BLaER1 (cell line): ENCODE data around the gene NTN4.

Experiments used
- H3K27ac ChIP-seq: shearing (Covaris generic); formaldehyde crosslinking; 2 replicates; pipeline ENCODE4 v1.8.1; 2022
- H3K27me3 ChIP-seq: shearing (Covaris generic); formaldehyde crosslinking; 2 replicates; pipeline ENCODE4 v1.8.1; 2022
- H3K36me3 ChIP-seq: shearing (Covaris generic); formaldehyde crosslinking; 2 replicates; pipeline ENCODE4 v1.8.1; 2022
- H3K4me1 ChIP-seq: shearing (Covaris generic); formaldehyde crosslinking; 2 replicates; pipeline ENCODE4 v1.8.1; 2022
- H3K4me2 ChIP-seq: shearing (Covaris generic); formaldehyde crosslinking; 2 replicates; pipeline ENCODE4 v1.8.1; 2022
- H3K4me3 ChIP-seq: shearing (Covaris generic); formaldehyde crosslinking; 2 replicates; pipeline ENCODE4 v1.8.1; 2022
- H3K9ac ChIP-seq: shearing (Covaris generic); formaldehyde crosslinking; 2 replicates; pipeline ENCODE4 v1.8.1; 2022
- H3K9me3 ChIP-seq: shearing (Covaris generic); formaldehyde crosslinking; 2 replicates; pipeline ENCODE4 v1.8.1; 2022
- H4K20me1 ChIP-seq: shearing (Covaris generic); formaldehyde crosslinking; 2 replicates; pipeline ENCODE4 v1.8.1; 2022
- Cebpa-rat ChIP-seq: shearing (Covaris generic); IDR thresholded peaks from 2 replicates; pipeline ENCODE4 v1.8.1; 2022

Gene NTN4

GRCh38 chr12:95790033-95790916, at the start of gene NTN4:
TSS of gene NTN4 (minus strand) at chr12:95790764. CDS start at chr12:95790309, 455 bp downstream.
- peak within 1 kb of the TSS; percentile 52 for H3K9ac ChIP-seq
- peaks cover 69% of the 10 kb centered on the region for H3K27me3 ChIP-seq
- H3K4me2 ChIP-seq, result peak within 1 kb of the TSS; percentile 98
- no peaks in the 10 kb centered on the region for H3K36me3 ChIP-seq
- H3K27ac ChIP-seq, result no peak within 1 kb of the TSS
- peak within 1 kb of the TSS; percentile 72 for H3K4me3 ChIP-seq
- peaks cover 36% of the 10 kb centered on the region for H4K20me1 ChIP-seq
- H3K4me1 ChIP-seq, result peaks cover 12% of the 10 kb centered on the region; the same call in 1 of the 2 replicates
- no peaks in the 10 kb centered on the region for H3K9me3 ChIP-seq
- TF ChIP-seq Cebpa-rat, result no peak

GRCh38 chr12:95838125-95838524, 47.6 kb upstream of the NTN4 start:
- Histone ChIP-seq H3K36me3 (no peaks in the 10 kb centered on the region), H3K4me3 (no peak overlapping the region), H3K27me3 (no peaks in the 10 kb centered on the region), H3K27ac (no peak overlapping the region), H3K9ac (no peak overlapping the region), H3K4me1 (no peaks in the 10 kb centered on the region), H3K9me3 (no peaks in the 10 kb centered on the region), H3K4me2 (no peak overlapping the region), H4K20me1 (no peaks in the 10 kb centered on the region)
- no peak for TF ChIP-seq Cebpa-rat

- H4K20me1 ChIP-seq, result no peaks in the 10 kb centered on the region
- no peaks in the 10 kb centered on the region for H3K36me3 ChIP-seq
- no peaks in the 10 kb centered on the region for H3K9me3 ChIP-seq
- no peak for TF ChIP-seq Cebpa-rat
- no peaks in the 10 kb centered on the region for H3K27me3 ChIP-seq
- H3K4me3 ChIP-seq, result no peak overlapping the region
- H3K4me2 ChIP-seq, result no peak overlapping the region
- H3K9ac ChIP-seq, result no peak overlapping the region
- no peak overlapping the region for H3K27ac ChIP-seq
- H3K4me1 ChIP-seq, result no peaks in the 10 kb centered on the region
These were observed 46.9 kb upstream of the NTN4 start for GRCh38 chr12:95837240-95838038.

GRCh38 chr12:95836630-95837239, 46.2 kb upstream of the NTN4 start:
- Histone ChIP-seq H3K9ac (no peak overlapping the region), H4K20me1 (no peaks in the 10 kb centered on the region), H3K4me2 (no peak overlapping the region), H3K4me3 (no peak overlapping the region), H3K27ac (no peak overlapping the region), H3K36me3 (no peaks in the 10 kb centered on the region), H3K9me3 (no peaks in the 10 kb centered on the region), H3K27me3 (no peaks in the 10 kb centered on the region), H3K4me1 (no peaks in the 10 kb centered on the region)
- no peak for TF ChIP-seq Cebpa-rat

DNA sequence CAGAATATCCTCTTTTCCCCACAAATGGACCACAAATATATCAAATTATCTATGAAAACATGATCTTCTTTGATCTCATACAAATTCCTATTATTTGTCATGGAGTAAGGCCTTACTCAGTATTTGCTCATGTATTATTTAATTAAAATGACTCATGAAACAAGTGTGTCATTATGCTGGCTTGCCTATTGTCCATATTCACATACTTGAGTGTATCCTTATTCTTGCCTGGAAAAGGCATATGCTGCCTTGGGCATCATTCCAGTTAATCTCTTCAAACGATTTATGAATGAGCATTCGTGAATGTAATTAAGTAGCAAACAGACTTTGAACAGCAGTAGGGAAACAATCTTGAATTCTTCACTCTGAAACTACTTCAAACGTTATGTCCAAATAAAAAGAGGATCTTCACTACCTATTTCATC, 45.6 kb upstream of the NTN4 start:
- no peaks in the 10 kb centered on the region for H3K36me3 ChIP-seq
- TF ChIP-seq Cebpa-rat, result no peak
- no peak overlapping the region for H3K9ac ChIP-seq
- H3K4me1 ChIP-seq, result no peaks in the 10 kb centered on the region
- H3K27me3 ChIP-seq, result no peaks in the 10 kb centered on the region
- no peak overlapping the region for H3K4me3 ChIP-seq
- no peak overlapping the region for H3K27ac ChIP-seq
- H3K4me2 ChIP-seq, result no peak overlapping the region
- H4K20me1 ChIP-seq, result no peaks in the 10 kb centered on the region
- no peaks in the 10 kb centered on the region for H3K9me3 ChIP-seq

- Histone ChIP-seq H3K9me3 (no peaks in the 10 kb centered on the region), H3K4me1 (no peaks in the 10 kb centered on the region), H3K36me3 (no peaks in the 10 kb centered on the region), H3K4me3 (no peak overlapping the region), H3K27me3 (no peaks in the 10 kb centered on the region), H3K4me2 (no peak overlapping the region), H3K27ac (no peak overlapping the region), H4K20me1 (no peaks in the 10 kb centered on the region), H3K9ac (no peak overlapping the region)
- TF ChIP-seq Cebpa-rat, result no peak
These were observed 44.0 kb upstream of the NTN4 start for GRCh38 chr12:95834572-95834971.

GRCh38 chr12:95830335-95831089, 39.9 kb upstream of the NTN4 start:
- Histone ChIP-seq H3K4me1 (no peaks in the 10 kb centered on the region), H3K4me3 (no peak overlapping the region), H3K27me3 (no peaks in the 10 kb centered on the region), H3K4me2 (no peak overlapping the region), H3K9me3 (no peaks in the 10 kb centered on the region), H3K36me3 (no peaks in the 10 kb centered on the region), H3K27ac (no peak overlapping the region), H4K20me1 (no peaks in the 10 kb centered on the region), H3K9ac (no peak overlapping the region)
- TF ChIP-seq Cebpa-rat, result no peak

- no peaks in the 10 kb centered on the region for H3K27me3 ChIP-seq
- no peaks in the 10 kb centered on the region for H3K36me3 ChIP-seq
- no peak overlapping the region for H3K4me3 ChIP-seq
- H4K20me1 ChIP-seq, result no peaks in the 10 kb centered on the region
- H3K4me1 ChIP-seq, result no peaks in the 10 kb centered on the region
- no peak overlapping the region for H3K4me2 ChIP-seq
- no peak overlapping the region for H3K9ac ChIP-seq
- H3K27ac ChIP-seq, result no peak overlapping the region
- no peaks in the 10 kb centered on the region for H3K9me3 ChIP-seq
- TF ChIP-seq Cebpa-rat, result no peak
These were observed 38.8 kb upstream of the NTN4 start for GRCh38 chr12:95829395-95829794.

DNA sequence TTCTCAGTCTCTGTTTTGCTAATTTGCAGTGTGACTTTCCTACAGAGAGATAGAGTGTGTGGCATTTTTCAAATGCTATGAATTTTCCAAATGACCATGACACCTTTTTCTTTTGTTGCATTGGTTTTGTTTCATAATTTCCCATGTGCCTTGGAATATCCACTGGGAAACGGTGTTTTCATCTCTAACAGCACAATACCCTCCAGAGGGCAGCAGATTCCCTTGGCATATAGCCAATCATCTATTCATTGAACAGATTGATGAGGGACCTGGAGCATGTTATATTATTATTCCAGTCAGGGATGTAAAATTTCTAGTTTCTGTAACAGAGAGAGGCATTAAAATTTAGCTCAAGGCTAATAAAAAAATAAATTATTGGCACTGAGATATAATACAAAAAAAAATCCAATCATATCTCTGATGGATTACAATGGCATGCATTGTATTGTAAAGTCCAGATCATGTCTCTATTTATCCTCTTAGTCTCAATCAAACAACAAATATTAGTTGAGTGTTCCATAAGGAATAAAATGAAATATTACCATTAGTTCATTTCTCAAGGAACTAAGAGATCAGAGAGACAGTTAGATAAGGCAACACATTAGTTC, 29.6 kb upstream of the NTN4 start:
- Histone ChIP-seq H3K27me3 (no peaks in the 10 kb centered on the region), H3K27ac (no peak overlapping the region), H3K9me3 (no peaks in the 10 kb centered on the region), H3K4me3 (no peak overlapping the region), H3K36me3 (no peaks in the 10 kb centered on the region), H4K20me1 (no peaks in the 10 kb centered on the region), H3K4me2 (no peak overlapping the region), H3K9ac (no peak overlapping the region), H3K4me1 (no peaks in the 10 kb centered on the region)
- TF ChIP-seq Cebpa-rat, result no peak
